HUES64 (cell line): Measurements from ENCODE around the gene URM1.
A peak's percentile ranks its signal among the peaks of the same experiment; 100 is the strongest.

Source experiments
- H3K27ac ChIP-seq: 2 replicates; pipeline ENCODE4 v1.7.0; 2013; ENCODE audit warnings: low read depth, low read length, inconsistent platforms
- H3K27me3 ChIP-seq: 2 replicates; pipeline ENCODE4 v1.6.1; 2013; ENCODE audit warnings: mild to moderate bottlenecking, low read length; ENCODE audit not compliant: insufficient read depth
- H3K36me3 ChIP-seq: 2 replicates; pipeline ENCODE4 v1.6.1; 2013; ENCODE audit warnings: mild to moderate bottlenecking, low read length; ENCODE audit not compliant: insufficient read depth
- H3K4me1 ChIP-seq: 2 replicates; pipeline ENCODE4 v1.6.1; 2013; ENCODE audit warnings: mild to moderate bottlenecking, low read length, moderate library complexity; ENCODE audit not compliant: insufficient read depth
- H3K4me3 ChIP-seq: 2 replicates; pipeline ENCODE4 v1.5.1; 2013; ENCODE audit warnings: mild to moderate bottlenecking, low read length, moderate library complexity
- H3K9ac ChIP-seq: 2 replicates; pipeline ENCODE4 v1.6.1; 2013; ENCODE audit warnings: mild to moderate bottlenecking, low read depth, low read length
- H3K9me3 ChIP-seq: 2 replicates; pipeline ENCODE4 v1.6.1; 2013; ENCODE audit warnings: low read depth, low read length; ENCODE audit not compliant: insufficient read depth
- WGBS: fragments of 150-250, 120-280 bp; methylation state at CpG from one replicate; pipeline ENCODE4 v1.1.7; 2013; ENCODE audit warnings: missing lambda C conversion rate; 5-methylcytosine and 5-hydroxymethylcytosine counted together

The URM1 gene

DNA sequence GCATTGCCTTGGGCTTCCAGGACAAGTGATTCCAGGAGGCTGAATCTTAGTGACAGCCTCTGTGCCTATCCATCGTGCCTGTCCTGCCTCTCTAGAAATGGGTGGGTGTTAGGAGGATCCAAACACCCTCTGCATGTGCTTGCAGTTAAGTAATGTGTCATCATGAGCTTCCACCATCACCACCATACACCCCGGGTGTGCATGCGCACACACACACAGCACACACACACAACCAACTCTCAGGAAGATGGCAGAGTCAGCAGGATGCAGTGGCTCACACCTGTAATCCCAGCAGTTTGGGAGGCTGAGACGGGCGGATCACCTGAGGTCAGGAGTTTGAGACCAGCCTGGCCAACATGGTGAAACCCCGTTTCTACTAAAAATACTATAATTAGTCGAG lies 26.7 kb downstream of the URM1 start:
- Histone ChIP-seq H3K4me1 (peaks cover 17% of the 10 kb centered on the region), H3K27ac (no peak overlapping the region), H3K9ac (no peak overlapping the region), H3K4me3 (no peak overlapping the region), H3K9me3 (no peaks in the 10 kb centered on the region), H3K36me3 (no peaks in the 10 kb centered on the region), H3K27me3 (peaks cover 100% of the 10 kb centered on the region)
- 66% methylated on average over 7 of the region's 7 CpGs for WGBS

DNA sequence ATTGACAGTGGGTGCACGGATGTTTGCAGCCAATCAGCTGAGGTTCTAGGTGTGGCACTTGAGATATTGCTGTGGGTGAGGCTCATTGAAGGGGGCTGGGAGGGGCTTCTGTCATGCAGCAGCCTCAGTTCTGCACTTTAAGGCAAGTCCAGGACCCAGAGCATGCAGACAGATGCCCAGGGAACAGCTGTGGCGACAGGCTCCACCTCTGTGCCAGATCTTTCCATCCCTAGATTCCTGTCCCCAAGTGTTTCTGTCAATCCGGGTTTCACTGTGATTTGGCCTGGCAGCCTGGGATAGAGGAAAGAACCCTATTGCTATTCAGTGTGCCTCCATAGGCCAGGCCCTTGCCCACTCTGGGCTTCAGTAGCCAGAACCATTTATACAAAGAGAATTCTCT lies 28.7 kb downstream of the URM1 start:
- peaks cover 100% of the 10 kb centered on the region for H3K27me3 ChIP-seq

GRCh38 chr9:128404560-128404959 lies 33.4 kb downstream of the URM1 start:
- Histone ChIP-seq H3K9ac (no peak overlapping the region), H3K27ac (no peak overlapping the region; the same call in 1 of the 2 replicates), H3K27me3 (peaks cover 99% of the 10 kb centered on the region), H3K4me1 (peaks cover 19% of the 10 kb centered on the region), H3K36me3 (no peaks in the 10 kb centered on the region), H3K4me3 (no peak overlapping the region), H3K9me3 (no peaks in the 10 kb centered on the region)
- WGBS, result 77% methylated on average over 3 of the region's 5 CpGs

More for the DNA sequence above, 28.7 kb downstream of the URM1 start:
- Histone ChIP-seq H3K9ac (no peak overlapping the region), H3K36me3 (no peaks in the 10 kb centered on the region), H3K9me3 (no peaks in the 10 kb centered on the region), H3K27ac (no peak overlapping the region), H3K4me3 (no peak overlapping the region), H3K4me1 (peaks cover 7% of the 10 kb centered on the region)
- 85% methylated on average over 3 of the region's 3 CpGs for WGBS

GRCh38 chr9:128405077-128405779 lies 34.1 kb downstream of the URM1 start:
- Histone ChIP-seq H3K9ac (no peak overlapping the region), H3K27ac (no peak overlapping the region), H3K27me3 (peaks cover 99% of the 10 kb centered on the region), H3K36me3 (no peaks in the 10 kb centered on the region), H3K9me3 (no peaks in the 10 kb centered on the region), H3K4me1 (peaks cover 22% of the 10 kb centered on the region), H3K4me3 (no peak overlapping the region)
- 45% methylated on average over 20 of the region's 20 CpGs for WGBS

- Histone ChIP-seq H3K27ac (no peak overlapping the region), H3K9ac (no peak overlapping the region), H3K9me3 (no peaks in the 10 kb centered on the region), H3K4me1 (peaks cover 22% of the 10 kb centered on the region), H3K4me3 (no peak overlapping the region), H3K36me3 (no peaks in the 10 kb centered on the region), H3K27me3 (peaks cover 99% of the 10 kb centered on the region)
- WGBS, result 74% methylated on average over 7 of the region's 7 CpGs
Observed at GRCh38 chr9:128405780-128406171, 34.6 kb downstream of the URM1 start.

DNA sequence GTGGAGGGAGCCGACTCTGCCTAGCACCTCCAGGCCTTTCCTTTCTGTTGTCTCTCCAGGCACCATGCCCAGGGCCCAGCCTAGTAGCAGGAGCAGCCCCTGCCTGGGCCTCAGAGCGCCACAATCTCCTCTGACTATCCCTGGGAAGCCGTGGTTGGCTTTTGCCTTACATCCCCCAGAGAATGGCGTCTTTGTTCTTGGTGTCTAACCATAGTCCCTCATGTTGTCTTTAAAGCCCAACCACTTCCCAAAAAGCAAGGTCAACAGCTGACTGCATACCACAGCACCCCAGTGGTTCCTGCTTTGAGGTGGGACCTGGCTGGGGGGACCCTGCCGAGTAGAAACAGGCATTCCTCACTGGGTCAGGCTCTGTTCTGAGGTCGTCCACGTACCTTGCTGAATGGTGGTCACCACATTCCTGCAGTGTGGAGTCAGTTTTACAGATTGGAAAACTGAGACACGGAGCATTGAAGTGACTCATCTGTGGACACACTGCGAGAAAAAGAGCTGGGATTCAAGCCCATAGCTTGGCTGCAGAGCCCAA lies 35.7 kb downstream of the URM1 start:
- no peak overlapping the region for H3K4me3 ChIP-seq
- H3K27me3 ChIP-seq, result peaks cover 99% of the 10 kb centered on the region
- whole genome bisulfite sequencing, result 70% methylated on average over 9 of the region's 9 CpGs
- H3K4me1 ChIP-seq, result peaks cover 23% of the 10 kb centered on the region
- H3K9ac ChIP-seq, result no peak overlapping the region
- no peaks in the 10 kb centered on the region for H3K9me3 ChIP-seq
- no peaks in the 10 kb centered on the region for H3K36me3 ChIP-seq
- no peak overlapping the region; the same call in 1 of the 2 replicates for H3K27ac ChIP-seq

DNA sequence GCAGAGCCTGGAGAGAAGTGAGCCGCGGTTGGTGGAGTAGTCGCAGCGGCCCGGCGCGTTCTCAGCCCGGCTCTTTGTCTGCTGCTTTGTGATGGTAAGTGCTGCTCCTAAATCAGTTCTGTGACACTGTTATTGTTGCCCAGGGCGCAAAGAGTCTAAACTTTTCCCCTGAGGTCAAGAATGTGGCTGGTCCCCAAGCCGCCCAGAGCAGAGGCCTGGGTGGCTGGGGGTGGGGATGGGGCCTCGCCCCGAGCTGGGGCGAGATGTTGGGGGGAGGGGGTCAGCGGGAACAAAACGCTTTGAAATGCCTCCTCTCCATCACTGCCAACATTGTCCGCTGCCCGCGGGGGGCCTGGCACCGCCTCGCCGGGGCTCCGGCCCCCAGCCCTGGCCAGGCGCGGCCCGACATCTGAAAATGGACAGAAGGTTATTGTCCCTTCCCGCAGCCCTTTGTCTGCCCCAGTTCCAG lies 37.8 kb downstream of the URM1 start:
- no peak overlapping the region for H3K9ac ChIP-seq
- peak overlapping the region; percentile 65; the same call in 1 of the 2 replicates for H3K27ac ChIP-seq
- peaks cover 26% of the 10 kb centered on the region for H3K4me1 ChIP-seq
- 5% methylated on average over 23 of the region's 26 CpGs for WGBS
- no peaks in the 10 kb centered on the region for H3K36me3 ChIP-seq
- no peaks in the 10 kb centered on the region for H3K9me3 ChIP-seq
- peaks cover 94% of the 10 kb centered on the region for H3K27me3 ChIP-seq
- H3K4me3 ChIP-seq, result no peak overlapping the region

DNA sequence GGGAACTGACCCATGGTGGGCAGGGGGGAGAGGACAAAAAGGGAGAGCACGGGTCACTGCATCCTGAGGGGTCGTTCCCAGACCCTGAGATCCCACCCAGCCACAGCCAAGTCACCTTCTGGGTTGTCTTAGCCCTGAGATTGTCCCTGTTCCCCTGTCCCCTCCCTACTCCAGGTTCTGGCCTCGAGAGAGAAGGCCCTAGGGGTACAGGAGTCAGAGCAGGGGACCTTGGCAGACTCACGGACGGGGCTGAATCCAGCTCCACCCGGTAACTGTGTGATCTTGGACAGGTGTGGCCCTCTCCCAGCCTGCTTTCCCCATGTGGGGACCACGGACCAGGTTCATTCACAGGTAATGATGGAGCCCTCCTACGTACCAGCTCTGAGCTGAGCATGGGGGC lies 38.3 kb downstream of the URM1 start:
- Histone ChIP-seq H3K27me3 (peaks cover 94% of the 10 kb centered on the region), H3K9me3 (no peaks in the 10 kb centered on the region), H3K9ac (no peak overlapping the region), H3K4me3 (no peak overlapping the region), H3K27ac (peak overlapping the region; percentile 65; the same call in 1 of the 2 replicates), H3K36me3 (no peaks in the 10 kb centered on the region), H3K4me1 (peaks cover 26% of the 10 kb centered on the region)
- WGBS, result 32% methylated on average over 8 of the region's 8 CpGs

- peaks cover 94% of the 10 kb centered on the region for H3K27me3 ChIP-seq
Observed at GRCh38 chr9:128409978-128410377, 38.8 kb downstream of the URM1 start.

DNA sequence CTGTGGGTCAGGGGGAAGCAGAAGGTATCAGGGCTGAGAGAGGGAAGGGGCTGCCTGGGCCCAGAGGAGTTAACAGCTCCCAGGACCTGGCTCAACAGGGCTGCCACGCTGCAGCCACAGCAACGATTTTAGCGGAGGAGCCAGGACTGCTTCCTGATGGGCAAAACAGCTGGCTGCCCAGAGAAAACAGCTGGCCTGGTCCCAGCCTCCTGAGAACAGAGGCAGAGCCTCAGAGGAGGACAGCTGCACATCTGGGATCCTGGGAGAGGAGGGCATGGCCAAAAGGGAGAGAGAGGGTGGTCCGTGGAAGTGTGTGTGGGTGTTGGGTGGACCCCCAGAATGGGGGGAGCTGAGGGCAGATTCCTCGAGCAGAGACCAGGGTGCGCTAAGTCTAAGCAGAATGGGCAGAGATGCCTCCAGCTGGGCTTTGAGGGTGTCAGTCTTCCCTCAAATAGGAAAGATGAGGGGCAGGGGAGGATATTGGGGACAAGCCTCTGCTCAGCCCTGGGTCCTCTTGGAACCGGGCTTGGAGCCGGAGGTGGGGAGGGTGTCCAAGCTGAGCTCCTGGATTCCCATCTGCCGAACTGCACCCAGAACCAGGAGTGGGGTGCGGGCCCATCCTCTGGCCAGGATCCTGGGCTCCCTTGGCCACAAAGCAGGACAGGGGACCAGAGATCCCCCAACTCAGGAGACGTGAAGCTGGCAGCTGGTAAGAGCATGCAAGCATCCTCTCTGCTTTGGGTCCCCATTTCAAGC lies 40.4 kb downstream of the URM1 start:
- WGBS, result 66% methylated on average over 11 of the region's 11 CpGs
- H3K4me1 ChIP-seq, result peaks cover 25% of the 10 kb centered on the region
- peaks cover 93% of the 10 kb centered on the region for H3K27me3 ChIP-seq
- H3K4me3 ChIP-seq, result no peak overlapping the region
- no peaks in the 10 kb centered on the region for H3K36me3 ChIP-seq
- no peak overlapping the region for H3K27ac ChIP-seq
- H3K9me3 ChIP-seq, result no peaks in the 10 kb centered on the region
- no peak overlapping the region for H3K9ac ChIP-seq

More at GRCh38 chr9:128409978-128410377, 38.8 kb downstream of the URM1 start:
- H3K36me3 ChIP-seq, result no peaks in the 10 kb centered on the region
- 55% methylated on average over 6 of the region's 6 CpGs for WGBS
- H3K4me3 ChIP-seq, result no peak overlapping the region
- no peak overlapping the region for H3K9ac ChIP-seq
- H3K4me1 ChIP-seq, result peaks cover 26% of the 10 kb centered on the region
- H3K9me3 ChIP-seq, result no peaks in the 10 kb centered on the region
- H3K27ac ChIP-seq, result no peak overlapping the region; the same call in 1 of the 2 replicates

GRCh38 chr9:128412120-128412790 lies 41.1 kb downstream of the URM1 start:
- Histone ChIP-seq H3K4me1 (peaks cover 25% of the 10 kb centered on the region), H3K36me3 (no peaks in the 10 kb centered on the region), H3K27ac (no peak overlapping the region), H3K9ac (no peak overlapping the region), H3K9me3 (no peaks in the 10 kb centered on the region), H3K27me3 (peaks cover 93% of the 10 kb centered on the region), H3K4me3 (no peak overlapping the region; the same call in 1 of the 2 replicates)
- 18% methylated on average over 13 of the region's 13 CpGs for WGBS
